GM23338 (cell line): ENCODE data around the gene PCBP2. TPM values are rescaled to one million over a fixed set of nuclear protein-coding genes. Genes with fewer than 3 reads are reported as not detected.

ENCODE experiments used
- ATAC-seq: fragments of 200-7000 bp; cut with Tn5 transposase; 3 replicates; pipeline ENCODE4 v1.9.1; 2020
- DNase-seq: peaks from one replicate; pipeline ENCODE4 v3.0.0-alpha.2; 2015; ENCODE audit warnings: low spot score
- H2AFZ ChIP-seq: fragments of 200-600 bp; sonication (generic); 2 replicates; pipeline ENCODE4 v1.8.0; 2016; ENCODE audit warnings: antibody characterized with exemption, mild to moderate bottlenecking, moderate library complexity
- H3F3A ChIP-seq: fragments of 200-600 bp; sonication (generic); replicated peaks from 2 replicates; pipeline ENCODE4 v1.8.0; 2017; ENCODE audit warnings: antibody characterized with exemption, mixed run types, low read depth
- H3K27ac ChIP-seq: fragments of 200-600 bp; sonication (generic); 2 replicates; pipeline ENCODE4 v1.6.1; 2016; ENCODE audit warnings: low read depth
- H3K27me3 ChIP-seq: fragments of 200-600 bp; sonication (generic); 2 replicates; pipeline ENCODE4 v1.8.0; 2016; ENCODE audit warnings: mild to moderate bottlenecking, mixed run types, moderate library complexity; ENCODE audit not compliant: insufficient read depth
- H3K36me3 ChIP-seq: fragments of 200-600 bp; sonication (generic); 2 replicates; pipeline ENCODE4 v1.8.0; 2016; ENCODE audit warnings: mild to moderate bottlenecking; ENCODE audit not compliant: insufficient read depth
- H3K4me1 ChIP-seq: fragments of 200-600 bp; sonication (generic); 2 replicates; pipeline ENCODE4 v1.8.0; 2016; ENCODE audit warnings: mild to moderate bottlenecking, moderate library complexity; ENCODE audit not compliant: insufficient read depth
- H3K4me2 ChIP-seq: fragments of 200-600 bp; sonication (generic); 2 replicates; pipeline ENCODE4 v1.7.1; 2017; ENCODE audit warnings: mixed run types
- H3K4me3 ChIP-seq: fragments of 200-600 bp; sonication (generic); 2 replicates; pipeline ENCODE4 v1.6.1; 2016; ENCODE audit warnings: mixed run types
- H3K79me2 ChIP-seq: fragments of 200-600 bp; sonication (generic); replicated peaks from 2 replicates; pipeline ENCODE4 v1.8.0; 2017; ENCODE audit warnings: mild to moderate bottlenecking; ENCODE audit not compliant: insufficient read depth
- H3K9me2 ChIP-seq: fragments of 200-600 bp; sonication (generic); 2 replicates; pipeline ENCODE4 v1.8.0; 2017; ENCODE audit not compliant: insufficient read depth
- H4K20me1 ChIP-seq: fragments of 200-600 bp; sonication (generic); replicated peaks from 2 replicates; pipeline ENCODE4 v1.8.0; 2017; ENCODE audit warnings: mild to moderate bottlenecking; ENCODE audit not compliant: insufficient read depth
- H3K27ac Mint-ChIP-seq: 2 replicates; pipeline ENCODE4 v1.8.0; 2020; ENCODE audit warnings: inconsistent platforms, mild to moderate bottlenecking, moderate library complexity, mixed read lengths
- H3K27me3 Mint-ChIP-seq: 3 replicates; pipeline ENCODE4 v1.8.0; 2022; ENCODE audit warnings: low read depth, mild to moderate bottlenecking, moderate library complexity, mixed read lengths, inconsistent platforms; ENCODE audit not compliant: insufficient read depth, poor library complexity
- H3K36me3 Mint-ChIP-seq: 3 replicates; pipeline ENCODE4 v1.8.0; 2021; ENCODE audit warnings: low read depth, mild to moderate bottlenecking, inconsistent platforms, moderate library complexity, mixed read lengths
- H3K4me1 Mint-ChIP-seq: 3 replicates; pipeline ENCODE4 v1.8.0; 2020; ENCODE audit warnings: mild to moderate bottlenecking, inconsistent platforms, mixed read lengths
- H3K4me3 Mint-ChIP-seq: 3 replicates; pipeline ENCODE4 v1.8.0; 2021; ENCODE audit warnings: moderate library complexity, mild to moderate bottlenecking, inconsistent platforms, mixed read lengths
- H3K9me3 Mint-ChIP-seq: 3 replicates; pipeline ENCODE4 v1.8.0; 2020; ENCODE audit warnings: moderate library complexity, mild to moderate bottlenecking, inconsistent platforms, mixed read lengths
- ETS1 ChIP-seq: IDR thresholded peaks from 2 replicates; pipeline ENCODE4 v1.6.1; 2016; ENCODE audit warnings: antibody characterized with exemption
- JUNB ChIP-seq: IDR thresholded peaks from one replicate; pipeline ENCODE4 v1.6.1; 2016; ENCODE audit warnings: antibody characterized with exemption; ENCODE audit not compliant: unreplicated experiment
- POLR2AphosphoS5 ChIP-seq: IDR thresholded peaks from 2 replicates; pipeline ENCODE4 v1.6.1; 2016; ENCODE audit warnings: antibody characterized with exemption, low read depth
- ZNF462 ChIP-seq: fragments of 250-450 bp; sonication (Bioruptor Pico); IDR thresholded peaks from 2 replicates; pipeline ENCODE4 v1.5.0; 2020; ENCODE audit warnings: mild to moderate bottlenecking, moderate library complexity
- polyA plus RNA-seq: library from polyadenylated mRNA; unstranded; fragments of >200 nt; fragmentation: Nextera tagmentation; extraction: Ambion mirVana; gene quantifications from 2 replicates; pipeline ENCODE4 v1.2.1, GENCODE V29; 2016
- total RNA-seq: library from RNA; depleted of rRNA; stranded (reverse); fragments of >200 nt; shearing (Covaris generic); gene quantifications from 2 replicates; pipeline ENCODE4 v1.2.3, GENCODE V29; 2014

Gene PCBP2
- total and polyA plus RNA-seq, 2 experiments from 2014 or later = 397 to 676 TPM

GRCh38 chr12:53501615-53502181, 49.8 kb downstream of the PCBP2 start:
- Histone ChIP-seq H3K79me2 (peaks cover 29% of the 10 kb centered on the region), H4K20me1 (no peaks in the 10 kb centered on the region), H3K4me2 (peak overlapping the region; percentile 72), H3K27ac (peak overlapping the region; percentile 86; the same call in 1 of the 2 replicates), H2AFZ (peak overlapping the region; percentile 88; the same call in 1 of the 2 replicates), H3K9me2 (no peaks in the 10 kb centered on the region), H3K4me1 (peaks cover 25% of the 10 kb centered on the region), H3K4me3 (peak overlapping the region; percentile 68), H3K36me3 (no peaks in the 10 kb centered on the region; the same call in 1 of the 2 replicates), H3F3A (peaks cover 7% of the 10 kb centered on the region), H3K27me3 (no peaks in the 10 kb centered on the region)
- H3K4me1 Mint-ChIP-seq = peaks cover 35% of the 10 kb centered on the region
- peak overlapping the region; percentile 97 for H3K27ac Mint-ChIP-seq
- H3K9me3 Mint-ChIP-seq = peaks cover 3% of the 10 kb centered on the region
- peaks cover 29% of the 10 kb centered on the region for H3K36me3 Mint-ChIP-seq
- TF ChIP-seq ZNF462 (CRISPR knock-in tag) = no peak
- peak; percentile 12; the same call in 1 of the 2 replicates for TF ChIP-seq POLR2AphosphoS5
- H3K27me3 Mint-ChIP-seq = peaks cover 25% of the 10 kb centered on the region
- DNase-seq (no peak), ATAC-seq (no peak)
- H3K4me3 Mint-ChIP-seq = peak overlapping the region; percentile 79

- no peak overlapping the region for H2AFZ ChIP-seq
- no peak for TF ChIP-seq ETS1
- TF ChIP-seq JUNB = no peak
- peaks cover 34% of the 10 kb centered on the region for H3K4me1 Mint-ChIP-seq
- H3K4me3 Mint-ChIP-seq = peak overlapping the region; percentile 79
- H3K4me1 ChIP-seq = peaks cover 25% of the 10 kb centered on the region
- H3K9me3 Mint-ChIP-seq = peaks cover 3% of the 10 kb centered on the region
- ATAC-seq = no peak
- peak overlapping the region; percentile 72 for H3K4me2 ChIP-seq
- peaks cover 7% of the 10 kb centered on the region for H3F3A ChIP-seq
- no peaks in the 10 kb centered on the region for H3K9me2 ChIP-seq
- H3K79me2 ChIP-seq = peaks cover 24% of the 10 kb centered on the region
- no peaks in the 10 kb centered on the region; the same call in 1 of the 2 replicates for H3K36me3 ChIP-seq
- no peak overlapping the region for H3K27ac ChIP-seq
- peak overlapping the region; percentile 97; the same call in 1 of the 2 replicates for H3K27ac Mint-ChIP-seq
- H3K27me3 Mint-ChIP-seq = peaks cover 29% of the 10 kb centered on the region
- no peaks in the 10 kb centered on the region for H3K27me3 ChIP-seq
- peak overlapping the region; percentile 68; the same call in 1 of the 2 replicates for H3K4me3 ChIP-seq
- H3K36me3 Mint-ChIP-seq = peaks cover 35% of the 10 kb centered on the region
- DNase-seq = no peak
- H4K20me1 ChIP-seq = no peaks in the 10 kb centered on the region
Measured at GRCh38 chr12:53502331-53502730, 50.4 kb downstream of the PCBP2 start.
